Hepatic stellate cell (primary cell): Measurements from ENCODE around the gene SKAP1.

Source experiments
- DNase-seq: peaks from one replicate; pipeline ENCODE4 v3.0.0; 2011; ENCODE audit warnings: low spot score

The SKAP1 gene

GRCh38 chr17:48241770-48242497, 188.1 kb downstream of the SKAP1 start:
- no peak for DNase-seq

GRCh38 chr17:48241131-48241591, 188.9 kb downstream of the SKAP1 start:
- peak; percentile 9 for DNase-seq

GRCh38 chr17:48240562-48241130, 189.4 kb downstream of the SKAP1 start:
- DNase-seq = no peak

- DNase-seq = no peak
Measured at GRCh38 chr17:48240122-48240521, 189.9 kb downstream of the SKAP1 start.

- DNase-seq = no peak
Measured at GRCh38 chr17:48239603-48239995, 190.4 kb downstream of the SKAP1 start.

- DNase-seq = no peak
Measured at GRCh38 chr17:48238933-48239602, 190.9 kb downstream of the SKAP1 start.

GRCh38 chr17:48237456-48237855, 192.6 kb downstream of the SKAP1 start:
- no peak for DNase-seq

- no peak for DNase-seq
Measured at GRCh38 chr17:48236681-48237134, 193.3 kb downstream of the SKAP1 start.

- no peak for DNase-seq
Measured at GRCh38 chr17:48234922-48235321, 195.1 kb downstream of the SKAP1 start.

GRCh38 chr17:48231995-48232959, 197.7 kb downstream of the SKAP1 start:
- no peak for DNase-seq

- DNase-seq = no peak
Measured at GRCh38 chr17:48229936-48230335, 200.1 kb downstream of the SKAP1 start.

- DNase-seq = no peak
Measured at GRCh38 chr17:48228720-48229119, 201.3 kb downstream of the SKAP1 start.

GRCh38 chr17:48225725-48226567, 204.1 kb downstream of the SKAP1 start:
- DNase-seq = no peak

- no peak for DNase-seq
Measured at GRCh38 chr17:48223945-48224344, 206.1 kb downstream of the SKAP1 start.

- DNase-seq = no peak
Measured at GRCh38 chr17:48219617-48220016, 210.4 kb downstream of the SKAP1 start.

GRCh38 chr17:48215583-48216139, 214.4 kb downstream of the SKAP1 start:
- no peak for DNase-seq

GRCh38 chr17:48213797-48214196, 216.2 kb downstream of the SKAP1 start:
- DNase-seq = no peak

GRCh38 chr17:48211787-48212186, 218.2 kb downstream of the SKAP1 start:
- DNase-seq = no peak

GRCh38 chr17:48211011-48211410, 219.0 kb downstream of the SKAP1 start:
- no peak for DNase-seq

- DNase-seq = no peak
Measured at GRCh38 chr17:48209973-48210372, 220.0 kb downstream of the SKAP1 start.
